HepG2 (cell line): ENCODE measurements around the gene GDE1. TPM values are rescaled to one million over a fixed set of nuclear protein-coding genes. Genes with fewer than 3 reads are reported as not detected.

Source experiments
- AHDC1 ChIP-seq: sonication (generic); formaldehyde crosslinking; IDR thresholded peaks from 2 replicates; pipeline ENCODE4 v1.5.1; 2020; ENCODE audit warnings: mild to moderate bottlenecking, missing genetic modification reagents, borderline replicate concordance
- CENPBD1 ChIP-seq: sonication (generic); formaldehyde crosslinking; IDR thresholded peaks from 2 replicates; pipeline ENCODE4 v1.8.0; 2022; ENCODE audit warnings: missing genetic modification reagents, low read depth, mild to moderate bottlenecking, borderline replicate concordance
- CTCF ChIP-seq: sonication (generic); formaldehyde crosslinking; IDR thresholded peaks from 2 replicates; pipeline ENCODE4 v1.5.0; 2020; ENCODE audit warnings: mild to moderate bottlenecking, missing genetic modification reagents, moderate library complexity
- FOXJ3 ChIP-seq: sonication (generic); formaldehyde crosslinking; IDR thresholded peaks from 2 replicates; pipeline ENCODE4 v1.4.0; 2020; ENCODE audit warnings: missing genetic modification reagents, mild to moderate bottlenecking, borderline replicate concordance
- JUN ChIP-seq: sonication (generic); formaldehyde crosslinking; IDR thresholded peaks from 2 replicates; pipeline ENCODE4 v1.4.0; 2020; ENCODE audit warnings: mild to moderate bottlenecking, missing genetic modification reagents
- MTA3 ChIP-seq: sonication (generic); formaldehyde crosslinking; IDR thresholded peaks from 2 replicates; pipeline ENCODE4 v1.4.0; 2020; ENCODE audit warnings: missing genetic modification reagents
- NR2F1 ChIP-seq, 2 experiments: fragments of 450-650 bp in 1 of 2; formaldehyde crosslinking in 1 of 2; IDR thresholded peaks; 2 replicates each; pipeline versions ENCODE4 v1.5.0 to v1.6.1; 2016 to 2020; ENCODE audit warnings: mild to moderate bottlenecking in 1 of 2, missing compliant biosample characterization in 1 of 2, missing genetic modification reagents in 1 of 2, moderate library complexity in 1 of 2
- POGK ChIP-seq: sonication (generic); formaldehyde crosslinking; conservative IDR thresholded peaks from 2 replicates; pipeline ENCODE4 v1.8.0; 2022; ENCODE audit warnings: mild to moderate bottlenecking, moderate library complexity, missing genetic modification reagents
- PRPF4 ChIP-seq: fragments of 200-400 bp; formaldehyde crosslinking; IDR thresholded peaks from 2 replicates; pipeline ENCODE4 v1.6.1; 2016; ENCODE audit warnings: low read length, low read depth; ENCODE audit not compliant: poor library complexity, severe bottlenecking
- RBFOX2 ChIP-seq: fragments of 200-400 bp; formaldehyde crosslinking; IDR thresholded peaks from 2 replicates; pipeline ENCODE4 v1.6.1; 2017; ENCODE audit warnings: low read depth, mild to moderate bottlenecking, low read length
- REL ChIP-seq: sonication (generic); formaldehyde crosslinking; conservative IDR thresholded peaks from 2 replicates; pipeline ENCODE4 v1.8.0; 2022; ENCODE audit warnings: mild to moderate bottlenecking, missing genetic modification reagents, moderate library complexity
- TERF1 ChIP-seq: sonication (generic); formaldehyde crosslinking; IDR thresholded peaks from 2 replicates; pipeline ENCODE4 v1.8.0; 2022; ENCODE audit warnings: mild to moderate bottlenecking, missing genetic modification reagents, moderate library complexity
- ZNF343 ChIP-seq: sonication (generic); formaldehyde crosslinking; IDR thresholded peaks from 2 replicates; pipeline ENCODE4 v1.4.0; 2020; ENCODE audit warnings: mild to moderate bottlenecking, missing genetic modification reagents
- ZNF383 ChIP-seq: sonication (generic); formaldehyde crosslinking; IDR thresholded peaks from 2 replicates; pipeline ENCODE4 v1.4.0; 2020; ENCODE audit warnings: missing genetic modification reagents, mild to moderate bottlenecking, borderline replicate concordance
- ZNF431 ChIP-seq: sonication (generic); formaldehyde crosslinking; IDR thresholded peaks from 2 replicates; pipeline ENCODE4 v1.9.0; 2022; ENCODE audit warnings: missing genetic modification reagents, low read depth, mild to moderate bottlenecking, borderline replicate concordance
- ZNF772 ChIP-seq: sonication (generic); formaldehyde crosslinking; IDR thresholded peaks from 2 replicates; pipeline ENCODE4 v1.5.0; 2020; ENCODE audit warnings: mild to moderate bottlenecking, missing genetic modification reagents
- ZNF891 ChIP-seq: sonication (generic); formaldehyde crosslinking; IDR thresholded peaks from 2 replicates; pipeline ENCODE4 v1.5.0; 2020; ENCODE audit warnings: mild to moderate bottlenecking, missing genetic modification reagents
- ZSCAN9 ChIP-seq: IDR thresholded peaks from 2 replicates; pipeline ENCODE4 v1.6.1; 2016; ENCODE audit warnings: borderline replicate concordance
- polyA plus RNA-seq, 8 experiments: library from polyadenylated mRNA; depleted of rRNA in 3 of 8; stranded (reverse) in 7 of 8; unstranded in 1 of 8; fragments of >200 nt; fragmentation: Illumina TruSeq in 4 of 8; extraction: Trizol in 4 of 8; gene quantifications; 2 replicates each; pipeline versions ENCODE4 v1.2.1 to v1.2.3, GENCODE V29; 2011 to 2016; ENCODE audit warnings: low read depth in 4 of 8, missing spikeins in 1 of 8, mixed read lengths in 1 of 8; ENCODE audit not compliant: insufficient read depth in 1 of 8
- total RNA-seq, 5 experiments: library from RNA; depleted of rRNA; stranded (reverse); fragments of >200 nt; fragmentation: Illumina TruSeq; extraction: Trizol; gene quantifications; 2 replicates each; pipeline ENCODE4 v1.2.3, GENCODE V29; 2016; ENCODE audit warnings: low read depth in 1 of 5

Gene GDE1
- total and polyA plus RNA-seq, 2 of the 13 experiments (the other 11 are each of a cell fraction or from before 2014, with no cell fraction given), result 35.9 to 59.0 TPM

- TF ChIP-seq CTCF, result peak; percentile 76
- no peak for TF ChIP-seq POGK (CRISPR knock-in tag)
- no peak for TF ChIP-seq ZSCAN9 (CRISPR knock-in tag)
- TF ChIP-seq ZNF383 (CRISPR knock-in tag), result no peak
- TF ChIP-seq ZNF772, result no peak
- TF ChIP-seq JUN, result no peak
- 0 out of 2 replicates have a peak, but pooled peaks have one; percentile 34 for TF ChIP-seq AHDC1 (CRISPR knock-in tag)
- no peak for TF ChIP-seq ZNF891
- no peak for TF ChIP-seq REL (CRISPR knock-in tag)
- TF ChIP-seq ZNF431 (CRISPR knock-in tag), result no peak
- no peak for TF ChIP-seq RBFOX2
- no peak for TF ChIP-seq ZNF343 (CRISPR knock-in tag)
- TF ChIP-seq TERF1, result no peak
- TF ChIP-seq NR2F1 (CRISPR knock-in tag; IDR thresholded peaks at IDR 0.05), result 0 out of 4 replicates have a peak, but pooled peaks of 1 of the 2 experiments have one; percentile 13
- no peak for TF ChIP-seq PRPF4
- no peak for TF ChIP-seq MTA3 (CRISPR knock-in tag)
- TF ChIP-seq CENPBD1 (CRISPR knock-in tag), result no peak
- TF ChIP-seq FOXJ3, result peak; percentile 21; the same call in 1 of the 2 replicates
Observed at GRCh38 chr16:19559242-19559910, 37.5 kb upstream of the GDE1 start (continued).
